ENCODE results near the gene LZIC. TPM values are rescaled to one million over a fixed set of nuclear protein-coding genes. Genes with fewer than 3 reads are reported as not detected.
"Not testable (repeated sequence)": the region's sequence is repeated elsewhere in the genome, so short reads cannot be mapped to it uniquely, and the experiment has no call there.

LZIC gene
- total RNA-seq: 29.7 TPM
- long read RNA-seq, transcript LZIC-202 (8 exons, 2,281 nt): major isoform, 6 of 24 reads
- long read RNA-seq, transcript LZIC-201 (8 exons, 945 nt): major isoform, 6 of 24 reads
- long read RNA-seq, partial matches to known transcripts: 0 of 24 reads
- long read RNA-seq, other reads (novel, unspliced or antisense): 10 of 24 reads

DNA sequence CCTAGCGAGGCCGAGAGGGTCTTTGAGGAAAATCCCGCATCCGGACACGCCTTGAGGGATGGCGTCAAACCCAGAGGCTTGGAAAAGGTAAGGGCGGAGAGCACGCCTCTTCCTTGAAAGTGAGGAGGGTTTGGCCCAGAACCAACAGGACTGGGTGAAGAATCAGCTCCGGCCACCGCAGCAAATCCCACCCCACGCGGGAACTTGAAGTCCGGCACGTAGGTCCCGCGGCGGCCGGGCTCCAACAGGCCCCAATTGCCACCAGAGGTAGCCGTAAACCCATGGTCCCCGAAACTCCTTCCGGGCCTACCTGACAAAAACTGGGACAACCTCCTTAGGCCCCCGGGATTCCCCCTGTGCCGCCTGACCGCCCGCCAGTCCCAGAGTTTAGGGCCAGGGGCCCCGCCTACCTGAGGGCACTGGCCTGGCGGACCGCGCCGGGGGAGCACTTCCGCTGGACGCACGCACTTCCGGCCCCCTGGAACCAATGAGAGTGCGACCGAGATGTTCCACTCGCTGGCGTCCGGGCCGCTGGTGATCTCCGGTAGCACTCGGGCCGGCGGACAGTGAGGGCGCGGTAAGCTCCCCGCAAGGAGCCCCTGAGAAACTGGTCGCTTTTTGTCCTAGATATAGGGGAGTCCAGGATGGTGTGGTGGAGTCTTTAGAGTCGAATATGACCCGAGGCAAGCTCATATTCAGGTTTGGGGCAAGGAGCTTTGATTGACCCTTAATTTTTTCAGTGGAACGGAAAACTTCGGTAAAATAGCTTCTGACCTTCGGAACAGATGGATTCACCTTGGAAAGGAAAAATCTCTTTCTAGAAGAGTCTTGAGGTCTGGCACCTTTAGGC is at the start of gene LZIC, which contains the start of gene NMNAT1:
LZIC (minus strand) TSS at position 453 of the 850 bp plus-strand sequence. CDS start 6,772 bp downstream, outside the sequence.
NMNAT1 (plus strand) TSS at position 537 of the 850 bp plus-strand sequence. CDS start 28,599 bp downstream, outside the sequence.
- DNase-seq (ENCODE audit: low spot score): peak; percentile 97
- intact Hi-C loops (cut with DNase I): loop anchor here (2.0 to 10.0 kb wide), 5 partner anchors 32 to 482 kb away; partner anchors contain the start of genes CTNNBIP1 and UBE4B

- DNase-seq (ENCODE audit: low spot score): no peak
- intact Hi-C loops (cut with DNase I): no loop called here
These were observed 49.7 kb upstream of the LZIC start for GRCh38 chr1:9992910-9993309.

DNA sequence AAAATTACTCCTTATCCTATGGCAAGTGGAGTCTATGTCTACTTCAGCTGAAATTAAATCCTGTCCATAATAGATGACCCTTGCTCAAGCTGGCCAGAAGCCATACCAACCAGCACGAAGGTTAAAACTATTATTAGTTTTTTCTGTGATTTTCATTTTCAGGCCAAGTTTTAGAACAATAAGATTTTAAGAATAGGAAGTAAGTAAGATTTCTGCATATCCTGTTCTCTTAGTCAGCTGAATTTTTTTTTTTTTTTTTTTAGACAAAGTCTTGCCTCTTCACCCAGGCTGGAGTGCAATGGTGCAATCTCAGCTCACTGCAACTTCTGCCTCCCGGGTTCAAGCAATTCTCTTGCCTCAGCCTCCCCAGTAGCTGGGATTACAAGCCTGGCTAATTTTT is 47.8 kb upstream of the LZIC start:
- intact Hi-C loops (cut with DNase I): no loop called here
- DNase-seq (ENCODE audit: low spot score): peak; percentile 76

DNA sequence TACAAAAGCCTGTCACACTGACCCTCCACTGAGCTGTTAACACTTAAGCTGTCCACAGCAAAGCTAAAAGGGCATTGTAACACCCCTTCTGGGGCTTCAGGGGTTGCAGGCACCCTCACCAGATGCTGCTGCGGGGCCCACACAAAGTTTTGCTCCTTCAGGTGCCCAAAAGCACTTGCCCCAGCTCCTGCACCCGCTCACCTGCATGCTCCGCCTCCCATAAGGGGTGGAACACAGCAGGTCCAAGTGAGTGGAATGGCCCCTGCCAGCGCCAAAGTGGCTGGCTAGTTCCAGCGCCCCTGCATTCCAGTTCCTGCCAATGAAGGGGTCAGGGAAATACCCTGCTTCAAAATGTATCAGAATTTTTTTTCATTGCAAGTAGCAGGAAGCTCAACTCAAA is 46.6 kb upstream of the LZIC start:
- no peak for DNase-seq (ENCODE audit: low spot score)
- intact Hi-C loops (cut with DNase I): no loop called here

DNA sequence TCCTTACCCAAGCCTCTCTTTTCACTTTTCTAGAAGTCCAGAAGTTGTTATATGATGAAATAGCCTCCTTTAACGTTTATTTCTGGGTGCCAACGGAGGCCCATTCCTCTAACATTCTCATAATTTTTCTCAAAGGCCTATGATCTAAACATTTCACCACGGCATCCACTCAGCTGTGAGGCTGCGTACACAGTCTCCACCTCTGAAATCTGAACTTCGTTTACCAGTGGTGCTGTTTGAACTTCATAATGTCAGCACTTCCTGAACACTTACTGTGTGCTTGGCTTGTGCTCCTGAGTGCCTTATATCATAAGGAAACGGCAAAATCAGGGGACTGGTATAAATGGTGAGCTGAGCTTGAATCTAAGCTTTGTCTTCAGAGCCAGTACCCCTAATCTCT is 41.8 kb upstream of the LZIC start:
- intact Hi-C loops (cut with DNase I): no loop called here
- DNase-seq (ENCODE audit: low spot score): no peak

GRCh38 chr1:9984253-9984652 is 41.1 kb upstream of the LZIC start:
- DNase-seq (ENCODE audit: low spot score): no peak
- intact Hi-C loops (cut with DNase I): no loop called here

GRCh38 chr1:9960706-9961562 is 17.7 kb upstream of the LZIC start:
- intact Hi-C loops (cut with DNase I): no loop called here
- no peak for DNase-seq (ENCODE audit: low spot score)

GRCh38 chr1:9960011-9960410 is 16.8 kb upstream of the LZIC start:
- DNase-seq (ENCODE audit: low spot score): no peak
- intact Hi-C loops (cut with DNase I): no loop called here

DNA sequence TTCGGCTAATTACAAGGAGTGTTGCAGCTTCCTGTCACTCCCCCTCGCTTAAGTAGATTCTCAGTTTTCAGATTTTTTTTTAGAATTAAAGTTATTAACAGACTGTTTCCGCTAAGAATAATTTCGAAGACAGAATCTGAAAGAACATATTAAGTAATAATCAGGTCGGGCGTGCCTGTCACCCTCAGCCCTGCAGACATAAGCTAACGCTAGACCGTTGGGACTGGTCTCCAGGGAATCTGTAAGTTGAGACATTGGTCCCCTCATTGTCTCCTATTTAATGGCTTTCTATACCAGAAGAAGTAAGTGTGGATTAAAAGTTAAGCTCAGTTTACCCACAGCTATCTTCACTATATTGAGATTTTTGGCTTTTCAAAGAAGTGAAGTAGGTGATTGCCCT is 14.5 kb upstream of the LZIC start:
- intact Hi-C loops (cut with DNase I): no loop called here

GRCh38 chr1:9946315-9946714 is 3.1 kb upstream of the LZIC start:
- intact Hi-C loops (cut with DNase I): loop anchor here (10.0 kb wide), 1 partner anchor 478 kb away; no protein-coding TSS in a partner anchor
- DNase-seq (ENCODE audit: low spot score): no peak

More for the DNA sequence above, 14.5 kb upstream of the LZIC start:
- no peak for DNase-seq (ENCODE audit: low spot score)

DNA sequence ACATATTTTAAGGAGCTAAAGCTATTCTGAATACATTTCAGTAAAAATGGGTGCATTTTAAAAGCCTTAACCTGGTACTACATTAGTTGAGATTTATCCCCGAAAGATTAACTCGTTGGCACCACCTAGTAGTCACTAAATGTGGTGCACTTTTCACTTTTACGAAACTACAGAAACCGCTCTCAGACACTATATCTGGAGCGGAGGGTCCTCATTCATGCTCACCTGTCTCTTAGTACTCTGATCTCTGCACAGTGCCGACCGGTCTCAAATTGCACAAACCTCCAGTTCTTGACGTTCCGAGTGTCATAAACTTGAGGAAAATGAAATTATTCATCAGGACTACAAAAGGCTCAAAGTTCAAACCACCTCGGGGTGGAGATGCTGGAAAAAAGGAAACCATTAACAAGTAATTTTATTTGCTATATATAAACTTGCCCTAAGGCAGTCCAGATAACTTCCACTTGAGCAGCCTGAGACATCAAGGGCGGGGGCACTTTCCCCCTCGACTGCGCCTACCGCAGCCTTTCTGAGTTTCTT is 722 bp downstream of the LZIC start:
- no peak for DNase-seq (ENCODE audit: low spot score)
- intact Hi-C loops (cut with DNase I): loop anchor here (2.0 to 10.0 kb wide), 5 partner anchors 32 to 482 kb away; partner anchors contain the start of genes CTNNBIP1 and UBE4B

DNA sequence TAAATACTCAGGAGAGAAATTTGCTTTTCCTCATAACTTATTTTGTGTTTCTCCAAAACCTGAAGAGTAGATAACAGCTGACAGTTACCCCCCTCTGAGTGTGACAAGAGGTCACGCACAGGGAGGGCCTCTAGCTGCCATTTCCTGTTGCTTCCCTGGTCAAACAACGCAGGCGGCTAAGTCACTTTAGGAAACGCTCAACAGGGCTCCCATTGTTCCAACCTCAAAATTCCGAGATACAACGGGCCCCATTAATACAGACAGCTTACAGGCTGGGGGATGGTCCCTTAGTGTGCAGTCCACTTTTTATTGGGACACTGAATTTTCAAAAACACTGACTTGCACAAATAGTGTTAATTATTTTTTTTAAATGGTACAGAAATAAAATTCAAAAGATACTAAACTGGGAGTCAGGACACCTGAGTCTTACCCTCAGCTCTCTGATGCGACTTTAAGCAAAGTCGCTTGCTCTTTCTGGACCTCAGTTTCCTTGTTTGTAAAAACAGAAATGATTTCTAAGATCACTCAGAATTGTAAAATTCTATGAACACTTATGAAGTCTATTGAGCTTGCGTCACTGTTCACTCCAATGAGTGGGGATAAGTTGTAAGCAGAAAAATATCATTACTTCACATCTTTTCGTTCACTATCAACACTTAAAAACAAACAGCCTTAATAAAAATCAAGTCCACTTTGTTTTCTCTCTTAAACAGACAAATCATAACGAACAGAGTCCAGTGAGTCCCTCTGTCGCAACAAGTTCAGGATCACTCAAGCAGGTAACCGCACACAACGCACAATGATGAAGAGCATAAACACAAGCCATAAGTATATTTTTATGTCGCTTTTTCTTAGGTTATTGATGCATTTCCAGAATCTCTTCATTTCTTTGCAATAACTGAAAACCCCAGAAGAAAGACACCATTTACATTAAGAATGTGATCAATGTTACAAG is 13.5 kb downstream of the LZIC start:
- intact Hi-C loops (cut with DNase I): no loop called here
- DNase-seq (ENCODE audit: low spot score): no peak

DNA sequence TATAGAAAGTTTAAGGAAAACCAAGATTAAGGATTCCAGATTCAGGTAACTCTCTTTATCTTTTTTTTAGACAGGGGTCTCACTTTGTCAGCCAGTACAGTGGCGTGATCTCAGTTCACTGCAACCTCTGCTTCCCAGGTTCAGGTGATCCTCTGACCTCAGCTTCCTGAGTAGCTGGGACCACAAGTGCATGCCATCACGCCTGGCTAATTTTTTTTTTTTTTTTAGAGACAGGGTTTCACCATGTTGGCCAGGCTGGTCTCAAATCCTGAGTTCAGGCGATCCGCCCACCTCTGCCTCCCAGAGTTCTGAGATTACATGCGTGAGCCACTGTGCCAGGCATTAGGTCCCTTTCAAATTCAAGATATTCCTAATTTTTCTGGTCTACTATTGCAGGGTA is 15.9 kb downstream of the LZIC start:
- DNase-seq (ENCODE audit: low spot score): no peak
- intact Hi-C loops (cut with DNase I): no loop called here

DNA sequence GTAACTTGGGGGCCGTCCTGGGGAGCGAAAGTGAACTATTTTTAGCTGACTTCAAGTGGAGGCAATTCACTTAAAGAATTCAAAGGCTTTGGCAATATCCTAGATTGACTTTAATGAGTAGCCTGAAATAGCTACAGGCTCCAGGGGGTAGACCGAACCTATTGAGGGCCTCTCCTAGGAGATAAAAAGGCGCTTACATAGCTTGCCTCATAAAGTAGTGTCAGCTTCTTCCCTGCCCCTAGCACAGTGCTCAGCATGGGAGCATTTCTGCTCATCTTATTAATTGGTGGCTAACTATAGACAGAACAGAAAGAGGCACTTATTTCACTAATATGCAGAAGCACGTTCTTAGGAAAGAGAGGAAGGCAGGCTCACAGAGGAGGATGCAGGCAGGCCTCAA is 20.8 kb downstream of the LZIC start:
- intact Hi-C loops (cut with DNase I): no loop called here
- DNase-seq (ENCODE audit: low spot score): no peak

DNA sequence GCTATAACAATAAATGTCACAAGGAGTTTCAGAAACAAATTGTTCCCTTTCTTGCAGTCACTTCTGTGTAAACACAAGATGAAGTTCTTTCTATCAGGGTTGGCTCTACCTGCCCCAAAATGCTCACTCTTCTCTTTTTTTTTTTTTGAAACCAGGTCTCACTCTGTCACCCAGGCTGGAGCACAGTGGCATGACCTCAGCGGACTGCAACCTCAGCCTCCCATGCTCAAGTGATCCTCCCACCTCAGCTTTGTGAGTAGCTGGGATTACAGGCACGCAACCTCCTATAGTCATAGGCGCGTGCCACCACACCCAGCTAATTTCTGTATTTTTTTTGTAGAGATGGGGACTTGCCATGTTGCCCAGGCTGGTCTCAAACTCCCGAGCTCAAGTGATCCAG is 22.6 kb downstream of the LZIC start:
- DNase-seq (ENCODE audit: low spot score): no peak
- intact Hi-C loops (cut with DNase I): no loop called here

DNA sequence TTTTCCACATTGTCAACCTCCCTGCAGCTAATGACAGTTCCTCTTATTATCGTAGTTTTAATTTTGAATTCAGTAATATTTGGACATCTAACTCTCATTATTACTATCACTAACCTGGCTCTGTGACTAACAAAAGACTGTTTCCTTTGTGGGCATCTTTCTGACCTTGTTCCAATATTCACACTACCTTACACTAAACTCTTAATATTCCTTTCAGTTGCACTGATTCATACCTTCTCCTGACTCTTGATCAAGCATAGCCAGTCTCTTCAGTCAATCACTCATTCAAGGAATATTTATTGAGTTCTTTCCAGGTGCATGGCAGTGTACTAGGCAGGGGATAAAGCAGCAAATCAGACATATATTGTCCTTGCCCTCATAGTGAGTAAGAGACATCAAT is 25.3 kb downstream of the LZIC start:
- no peak for DNase-seq (ENCODE audit: low spot score)
- intact Hi-C loops (cut with DNase I): no loop called here

GRCh38 chr1:9917495-9917894 is 25.7 kb downstream of the LZIC start:
- intact Hi-C loops (cut with DNase I); DNase-seq (ENCODE audit: low spot score): not testable (repeated sequence)

DNA sequence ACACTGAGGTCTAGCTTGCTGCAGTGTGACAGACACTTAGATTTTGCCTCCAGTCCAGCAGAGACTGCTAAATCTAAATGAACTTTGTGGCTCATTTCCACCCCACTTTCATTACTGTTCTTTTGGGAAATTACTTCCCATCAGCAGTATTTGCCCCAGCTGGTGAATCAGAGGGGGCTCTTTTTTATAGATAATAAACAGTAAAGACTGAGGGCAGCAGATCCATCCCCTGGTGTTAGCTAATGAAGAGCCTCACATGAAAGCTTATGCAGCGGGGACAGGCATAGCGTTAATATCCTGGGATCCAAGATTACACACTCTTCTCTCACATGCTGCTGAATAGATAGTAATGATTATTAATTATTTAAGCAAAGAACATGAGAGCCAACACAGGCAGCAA is 26.7 kb downstream of the LZIC start:
- no peak for DNase-seq (ENCODE audit: low spot score)
- intact Hi-C loops (cut with DNase I): no loop called here

GRCh38 chr1:9914610-9914937 is 28.6 kb downstream of the LZIC start:
- intact Hi-C loops (cut with DNase I): loop anchor here (1.0 kb wide), 1 partner anchor 39 kb away; no protein-coding TSS in a partner anchor
- DNase-seq (ENCODE audit: low spot score): no peak
